GM19463 (cell line): ENCODE measurements around the gene PTH.

ENCODE experiments used
- ATAC-seq: cut with Tn5 transposase; IDR thresholded peaks from one replicate; pipeline ENCODE4 v1.9.1; 2021; ENCODE audit warnings: mild to moderate bottlenecking, moderate library complexity; ENCODE audit not compliant: unreplicated experiment

The PTH gene

GRCh38 chr11:13450832-13451397 is 44.9 kb downstream of the PTH start:
- ATAC-seq = no peak

DNA sequence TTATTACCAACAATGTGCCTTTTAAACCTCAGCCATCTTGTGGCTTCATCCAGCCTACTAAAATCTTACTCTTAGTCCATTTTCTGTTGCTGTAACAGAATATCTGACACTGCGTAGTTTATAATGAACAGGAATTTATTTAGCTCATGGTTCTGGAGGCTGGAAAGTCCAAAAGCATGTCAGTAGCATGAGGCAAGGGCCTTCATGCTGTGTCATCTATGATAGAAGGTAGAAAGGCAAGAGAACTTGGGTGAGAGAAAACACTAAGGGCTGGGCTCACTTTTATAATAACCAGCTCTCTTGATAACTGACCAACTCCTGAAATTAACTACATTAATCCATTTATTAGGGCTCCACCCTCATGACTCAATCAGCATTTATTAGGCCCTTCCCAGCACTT is 46.3 kb downstream of the PTH start:
- ATAC-seq = no peak

- ATAC-seq = no peak
Measured at GRCh38 chr11:13448876-13449275, 46.9 kb downstream of the PTH start.

DNA sequence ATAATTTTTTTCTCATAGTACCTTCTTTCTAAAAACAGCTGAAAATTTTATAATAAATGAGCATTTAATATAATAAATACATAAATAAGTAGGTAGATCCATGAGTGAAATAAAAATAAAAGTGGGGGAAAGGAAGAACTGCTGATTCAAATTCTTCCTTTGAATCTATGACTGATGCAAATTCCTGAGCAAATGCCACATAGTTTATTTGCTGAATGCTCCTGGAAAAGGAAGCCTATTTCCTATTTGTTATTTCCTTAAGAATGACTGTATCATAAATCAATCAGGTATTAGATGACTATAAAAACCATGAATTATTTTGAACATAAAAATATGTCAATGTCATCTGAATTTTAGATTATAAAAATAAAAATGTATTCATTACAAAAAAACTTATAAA is 49.4 kb downstream of the PTH start:
- ATAC-seq = no peak

GRCh38 chr11:13445588-13445987 is 50.2 kb downstream of the PTH start:
- no peak for ATAC-seq
